Stimulated activated CD8-positive, alpha-beta memory T cell treated with anti-CD3 and anti-CD28 coated beads, Interleukin-15, amount 100 ng/mL, for 48 hours (primary cell): ENCODE data around the gene ICE2.

Source experiments
- DNase-seq, 2 donors: peaks; one replicate each; pipeline ENCODE4 v3.0.0-alpha.2; 2020; ENCODE audit warnings: low read depth in 2 of 2

Gene ICE2

DNA sequence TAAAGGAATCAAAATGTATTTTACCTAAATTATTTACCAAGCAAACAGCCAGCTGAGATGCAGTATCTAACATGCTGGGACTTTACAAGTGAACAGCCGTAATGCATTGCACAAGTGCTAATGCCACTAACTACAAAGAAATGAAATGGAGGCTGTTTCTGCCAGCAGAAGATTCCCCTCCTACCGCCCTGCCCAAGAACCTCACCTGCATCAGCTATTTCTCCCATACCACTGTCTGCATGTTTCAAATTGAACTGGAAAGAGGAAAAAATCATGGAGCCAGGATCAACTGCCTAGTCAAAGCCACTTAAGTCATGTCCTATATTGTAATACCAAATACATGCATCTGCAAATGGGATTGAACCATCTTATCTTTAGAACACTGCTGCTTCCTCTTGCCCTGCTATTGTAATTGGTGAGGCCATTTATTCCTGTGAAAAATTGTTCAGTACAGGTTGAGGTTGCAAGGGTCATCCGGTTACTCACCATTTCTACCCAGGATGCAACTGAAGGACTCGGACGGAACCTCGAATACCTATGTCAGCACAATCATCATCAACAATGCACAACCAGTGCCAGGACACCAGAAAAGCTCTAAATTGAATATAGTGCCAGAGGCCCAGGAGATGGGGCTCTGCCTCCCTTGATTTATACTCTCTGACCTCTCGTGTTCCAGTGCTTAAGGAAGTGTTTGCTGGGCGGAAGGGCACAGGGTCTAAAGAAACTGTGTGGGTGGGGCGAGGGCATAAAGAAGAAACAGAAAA is 108.7 kb downstream of the ICE2 start:
- no peak for DNase-seq

DNA sequence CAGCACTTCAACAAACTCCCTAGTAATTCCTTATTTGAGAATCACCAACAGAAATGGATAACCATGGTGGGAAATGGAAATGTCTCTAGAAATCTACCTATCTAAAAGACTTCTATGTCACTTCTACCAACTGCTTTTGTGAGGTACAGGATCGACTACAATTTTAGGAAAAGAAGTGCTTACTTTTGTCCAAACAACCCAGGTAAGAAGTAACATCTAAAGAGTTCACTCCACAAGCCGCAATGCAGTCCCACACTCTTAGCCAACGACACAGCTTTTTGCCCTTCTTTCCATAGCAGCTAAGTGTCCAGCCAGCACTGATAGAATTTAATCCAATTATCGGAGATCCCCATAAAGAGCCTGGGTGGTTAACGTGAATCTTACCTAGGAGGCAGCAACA is 109.2 kb downstream of the ICE2 start:
- DNase-seq = no peak
